Peyer's patch (tissue), 4 donors: ENCODE measurements around the gene STRN. TPM values are rescaled to one million over a fixed set of nuclear protein-coding genes. Genes with fewer than 3 reads are reported as not detected.
"Not testable (repeated sequence)": the region's sequence is repeated elsewhere in the genome, so short reads cannot be mapped to it uniquely, and the experiment has no call there.

Experiments
- DNase-seq, 3 donors: peaks; one replicate each; pipeline ENCODE4 v3.0.0-alpha.2; 2017 to 2019
- H3K27ac ChIP-seq, 4 donors: fragments of 200-600 bp; sonication (generic); one replicate each; pipeline ENCODE4 v1.5.1; 2016 to 2019
- H3K27me3 ChIP-seq, 2 donors: fragments of 200-600 bp; sonication (generic); one replicate each; pipeline ENCODE4 v1.5.1; 2019
- H3K36me3 ChIP-seq, 3 donors: fragments of 200-600 bp; sonication (generic); one replicate each; pipeline ENCODE4 v1.5.1; 2016 to 2019
- H3K4me1 ChIP-seq, 4 donors: fragments of 200-600 bp; sonication (generic); one replicate each; pipeline ENCODE4 v1.5.1; 2016 to 2019
- H3K4me3 ChIP-seq, 4 donors: fragments of 200-600 bp; sonication (generic); 1 replicate in 3 of 4; 2 replicates in 1 of 4; pipeline ENCODE4 v1.5.1; 2016 to 2019; ENCODE audit warnings: mild to moderate bottlenecking in 1 of 4
- H3K9me3 ChIP-seq, 4 donors: fragments of 200-600 bp; sonication (generic); one replicate each; pipeline ENCODE4 v1.5.1; 2016 to 2019; ENCODE audit warnings: mild to moderate bottlenecking in 1 of 4
- CTCF ChIP-seq, 6 experiments: fragments of 450-650 bp in 4 of 6; fragments of 200-600 bp in 2 of 6; sonication (generic) in 1 of 6; IDR thresholded peaks; one replicate each; pipeline ENCODE4 v1.5.1; 2017 to 2019; ENCODE audit warnings: antibody characterized with exemption in 6 of 6, mild to moderate bottlenecking in 3 of 6, moderate library complexity in 1 of 6
- POLR2A ChIP-seq, 2 donors: fragments of 450-650 bp; IDR thresholded peaks; one replicate each; pipeline ENCODE4 v1.5.1; 2017; ENCODE audit warnings: antibody characterized with exemption in 2 of 2, mild to moderate bottlenecking in 2 of 2, moderate library complexity in 2 of 2
- total RNA-seq, 4 donors: library from RNA; depleted of rRNA; stranded (reverse); fragments of >200 nt; gene quantifications; one replicate each; pipeline ENCODE4 v1.1.0, GENCODE V29; 2016

Gene STRN
- total RNA-seq, 4 donors from 2014 or later, result 15.7 to 26.1 (median 24.0) TPM

GRCh38 chr2:36889795-36890194 is 76.5 kb downstream of the STRN start:
- Histone ChIP-seq H3K27me3 (no peaks in the 10 kb centered on the region), H3K27ac (peak overlapping the region in 2 of 4 donors; percentile 55 to 67), H3K9me3 (no peaks in the 10 kb centered on the region), H3K36me3 (peaks cover 0 to 22% (median 0%) of the 10 kb centered on the region in 3 donors), H3K4me3 (no peak overlapping the region), H3K4me1 (no peaks in the 10 kb centered on the region)
- DNase-seq, result no peak
- no peak for TF ChIP-seq POLR2A (IDR thresholded peaks at IDR 0.05)
- TF ChIP-seq CTCF (IDR thresholded peaks at IDR 0.05), result no peak

- not testable (repeated sequence) for DNase-seq, H3K27ac ChIP-seq, H3K27me3 ChIP-seq, H3K9me3 ChIP-seq, H3K4me3 ChIP-seq, H3K4me1 ChIP-seq
- H3K36me3 ChIP-seq, result peaks cover 0 to 40% (median 0%) of the 10 kb centered on the region in 3 donors
These were observed 79.2 kb downstream of the STRN start for GRCh38 chr2:36887095-36887494.

GRCh38 chr2:36886664-36887063 is 79.7 kb downstream of the STRN start:
- no peak overlapping the region for H3K27ac ChIP-seq
- no peaks in the 10 kb centered on the region for H3K27me3 ChIP-seq
- H3K36me3 ChIP-seq, result peaks cover 0 to 39% (median 0%) of the 10 kb centered on the region in 3 donors
- no peaks in the 10 kb centered on the region for H3K4me1 ChIP-seq
- DNase-seq, result no peak
- H3K9me3 ChIP-seq, result no peaks in the 10 kb centered on the region
- no peak overlapping the region for H3K4me3 ChIP-seq
- TF ChIP-seq POLR2A (IDR thresholded peaks at IDR 0.05), result no peak
- TF ChIP-seq CTCF (IDR thresholded peaks at IDR 0.05), result no peak

- DNase-seq, result no peak
- Histone ChIP-seq H3K4me3 (no peak overlapping the region), H3K36me3 (peaks cover 0 to 39% (median 0%) of the 10 kb centered on the region in 3 donors), H3K4me1 (no peaks in the 10 kb centered on the region), H3K27me3 (no peaks in the 10 kb centered on the region), H3K9me3 (no peaks in the 10 kb centered on the region), H3K27ac (no peak overlapping the region)
- TF ChIP-seq POLR2A (IDR thresholded peaks at IDR 0.05) (no peak), CTCF (IDR thresholded peaks at IDR 0.05) (no peak)
These were observed 80.7 kb downstream of the STRN start for GRCh38 chr2:36885605-36886004.

- Histone ChIP-seq H3K36me3 (peaks cover 0 to 59% (median 0%) of the 10 kb centered on the region in 3 donors), H3K9me3 (no peaks in the 10 kb centered on the region), H3K4me1 (no peaks in the 10 kb centered on the region), H3K27me3 (no peaks in the 10 kb centered on the region), H3K27ac (no peak overlapping the region), H3K4me3 (no peak overlapping the region)
- DNase-seq, result no peak
- TF ChIP-seq CTCF (IDR thresholded peaks at IDR 0.05), result no peak
- TF ChIP-seq POLR2A (IDR thresholded peaks at IDR 0.05), result no peak
These were observed 83.8 kb downstream of the STRN start for GRCh38 chr2:36882532-36882931.

DNA sequence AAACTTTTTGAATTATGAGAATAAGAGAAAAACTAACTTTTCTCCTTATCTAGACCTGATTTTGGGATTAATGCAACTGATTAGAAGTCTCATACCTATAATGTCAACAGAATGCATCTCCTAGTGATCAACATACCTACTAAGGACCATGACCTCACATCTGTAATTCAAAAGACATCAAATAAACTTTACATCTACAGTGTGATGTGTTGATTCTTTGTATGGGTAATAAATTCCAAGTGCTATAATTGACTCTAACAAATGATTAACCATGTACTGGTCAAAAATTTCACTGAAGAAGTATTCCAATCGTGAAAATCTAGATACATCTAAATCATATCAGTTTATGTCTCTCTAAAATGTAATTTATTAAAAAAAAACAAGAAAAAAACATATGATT is 84.5 kb downstream of the STRN start:
- Histone ChIP-seq H3K4me1 (no peaks in the 10 kb centered on the region), H3K36me3 (peaks cover 0 to 66% (median 0%) of the 10 kb centered on the region in 3 donors), H3K27me3 (no peaks in the 10 kb centered on the region), H3K27ac (no peak overlapping the region), H3K4me3 (no peak overlapping the region), H3K9me3 (no peaks in the 10 kb centered on the region)
- DNase-seq, result no peak
- TF ChIP-seq POLR2A (IDR thresholded peaks at IDR 0.05) (no peak), CTCF (IDR thresholded peaks at IDR 0.05) (no peak)
